BLaER1 (cell line): Measurements from ENCODE around the gene ZNF644.

ENCODE experiments used
- H3K27ac ChIP-seq: shearing (Covaris generic); formaldehyde crosslinking; 2 replicates; pipeline ENCODE4 v1.8.1; 2022
- H3K27me3 ChIP-seq: shearing (Covaris generic); formaldehyde crosslinking; 2 replicates; pipeline ENCODE4 v1.8.1; 2022
- H3K36me3 ChIP-seq: shearing (Covaris generic); formaldehyde crosslinking; 2 replicates; pipeline ENCODE4 v1.8.1; 2022
- H3K4me1 ChIP-seq: shearing (Covaris generic); formaldehyde crosslinking; 2 replicates; pipeline ENCODE4 v1.8.1; 2022
- H3K4me2 ChIP-seq: shearing (Covaris generic); formaldehyde crosslinking; 2 replicates; pipeline ENCODE4 v1.8.1; 2022
- H3K4me3 ChIP-seq: shearing (Covaris generic); formaldehyde crosslinking; 2 replicates; pipeline ENCODE4 v1.8.1; 2022
- H3K9ac ChIP-seq: shearing (Covaris generic); formaldehyde crosslinking; 2 replicates; pipeline ENCODE4 v1.8.1; 2022
- H3K9me3 ChIP-seq: shearing (Covaris generic); formaldehyde crosslinking; 2 replicates; pipeline ENCODE4 v1.8.1; 2022
- H4K20me1 ChIP-seq: shearing (Covaris generic); formaldehyde crosslinking; 2 replicates; pipeline ENCODE4 v1.8.1; 2022
- Cebpa-rat ChIP-seq: shearing (Covaris generic); IDR thresholded peaks from 2 replicates; pipeline ENCODE4 v1.8.1; 2022

The ZNF644 gene

GRCh38 chr1:91024481-91025119 is 2.8 kb upstream of the ZNF644 start:
- H3K27ac ChIP-seq, result no peak overlapping the region
- H3K27me3 ChIP-seq, result no peaks in the 10 kb centered on the region
- peaks cover 21% of the 10 kb centered on the region for H3K4me1 ChIP-seq
- no peak overlapping the region for H3K4me2 ChIP-seq
- H4K20me1 ChIP-seq, result peaks cover 15% of the 10 kb centered on the region; the same call in 1 of the 2 replicates
- H3K9me3 ChIP-seq, result no peaks in the 10 kb centered on the region
- no peaks in the 10 kb centered on the region; the same call in 1 of the 2 replicates for H3K36me3 ChIP-seq
- no peak for TF ChIP-seq Cebpa-rat
- H3K4me3 ChIP-seq, result no peak overlapping the region
- no peak overlapping the region for H3K9ac ChIP-seq

DNA sequence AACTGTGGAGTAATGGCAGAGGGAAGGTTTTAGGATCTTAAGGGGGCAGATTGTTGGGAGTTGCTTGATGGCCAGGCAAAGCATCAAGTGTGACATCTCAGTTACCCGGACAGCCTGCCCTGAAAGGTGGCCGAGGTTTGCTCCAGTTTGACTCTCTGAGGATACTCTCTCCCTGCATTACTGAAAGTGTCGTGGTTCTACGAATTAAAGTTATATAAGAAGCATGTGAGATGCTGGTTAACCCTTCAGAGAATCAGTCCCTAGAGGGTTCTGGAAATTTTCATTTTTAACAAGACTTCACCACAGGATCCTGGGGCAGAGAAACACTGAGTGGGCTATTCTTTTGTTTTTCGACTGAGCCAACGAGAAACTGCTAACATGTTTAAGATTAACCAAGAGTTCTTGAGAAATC is 689 bp upstream of the ZNF644 start:
- Histone ChIP-seq H3K4me1 (peaks cover 31% of the 10 kb centered on the region), H3K4me2 (peak overlapping the region; percentile 72), H4K20me1 (peaks cover 34% of the 10 kb centered on the region), H3K4me3 (peak overlapping the region; percentile 82), H3K36me3 (peaks cover 7% of the 10 kb centered on the region; the same call in 1 of the 2 replicates), H3K27me3 (no peaks in the 10 kb centered on the region), H3K9me3 (no peaks in the 10 kb centered on the region), H3K9ac (peak overlapping the region; percentile 100), H3K27ac (peak overlapping the region; percentile 100)
- no peak for TF ChIP-seq Cebpa-rat

DNA sequence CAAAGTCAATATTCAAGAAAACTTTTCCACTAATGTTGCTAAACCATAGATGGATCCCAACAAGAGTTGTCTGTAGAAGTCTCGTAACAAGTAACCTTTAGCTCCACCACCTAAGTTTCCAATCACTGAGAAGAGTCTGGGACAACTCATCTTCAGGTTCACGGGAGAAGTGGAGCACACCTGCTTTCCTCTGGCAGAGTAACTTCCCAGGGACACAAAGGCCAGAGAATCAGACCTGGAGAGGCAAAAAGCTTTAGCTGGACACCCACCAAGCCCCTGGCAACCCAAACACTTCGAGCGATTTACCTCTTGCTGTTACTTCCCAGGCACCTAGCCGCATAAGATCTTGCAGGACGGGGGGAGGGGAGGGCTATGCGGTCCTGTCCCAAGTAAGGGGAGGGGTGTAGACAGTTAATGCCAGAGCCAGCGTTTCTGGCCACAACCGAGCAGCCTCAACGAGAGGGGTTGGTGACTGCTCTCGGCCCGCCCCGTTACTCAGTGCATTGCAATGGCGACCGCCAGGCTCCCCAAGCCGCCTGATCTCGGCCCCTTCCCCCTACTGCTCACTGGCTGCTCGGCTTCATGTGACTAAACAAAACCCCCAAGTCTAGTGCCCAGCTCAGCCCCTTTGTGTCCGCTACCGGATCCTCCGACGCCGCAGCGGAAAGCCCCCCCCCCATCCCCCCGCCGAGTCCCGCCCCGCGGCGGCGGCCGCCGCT is 709 bp downstream of the ZNF644 start:
- H4K20me1 ChIP-seq, result peaks cover 48% of the 10 kb centered on the region
- peak overlapping the region; percentile 82 for H3K4me3 ChIP-seq
- peaks cover 31% of the 10 kb centered on the region for H3K4me1 ChIP-seq
- peak overlapping the region; percentile 100 for H3K9ac ChIP-seq
- H3K4me2 ChIP-seq, result peak overlapping the region; percentile 72
- H3K27me3 ChIP-seq, result no peaks in the 10 kb centered on the region
- peak overlapping the region; percentile 100 for H3K27ac ChIP-seq
- H3K36me3 ChIP-seq, result peaks cover 21% of the 10 kb centered on the region; the same call in 1 of the 2 replicates
- TF ChIP-seq Cebpa-rat, result no peak
- no peaks in the 10 kb centered on the region for H3K9me3 ChIP-seq

DNA sequence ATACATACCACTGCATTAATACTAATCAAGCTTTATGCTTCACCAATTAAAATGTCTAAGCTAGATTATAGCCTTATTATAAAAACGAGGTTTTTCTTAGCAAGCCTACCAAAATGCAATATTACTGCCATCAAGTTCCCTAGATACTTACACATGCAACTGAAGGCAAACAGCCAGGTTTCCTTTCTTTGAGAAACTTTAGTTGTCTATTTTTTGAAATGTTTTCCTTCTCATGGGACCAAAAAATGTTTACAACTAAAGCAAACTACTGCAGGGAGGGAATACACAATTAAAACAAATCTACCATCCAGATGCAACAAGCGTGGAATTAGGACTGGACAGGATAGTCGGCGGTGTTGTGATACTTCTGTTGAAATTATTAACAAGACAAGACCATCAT is 1.3 kb downstream of the ZNF644 start:
- Histone ChIP-seq H3K36me3 (peaks cover 27% of the 10 kb centered on the region; the same call in 1 of the 2 replicates), H3K27ac (peak overlapping the region; percentile 100; the same call in 1 of the 2 replicates), H3K9ac (peak overlapping the region; percentile 100), H3K4me3 (peak overlapping the region; percentile 82), H3K4me2 (peak overlapping the region; percentile 72), H3K4me1 (peaks cover 31% of the 10 kb centered on the region), H3K9me3 (no peaks in the 10 kb centered on the region), H4K20me1 (peaks cover 54% of the 10 kb centered on the region), H3K27me3 (no peaks in the 10 kb centered on the region)
- no peak for TF ChIP-seq Cebpa-rat

GRCh38 chr1:91018006-91018405 is 3.8 kb downstream of the ZNF644 start:
- H3K4me1 ChIP-seq, result peaks cover 30% of the 10 kb centered on the region
- no peak overlapping the region for H3K27ac ChIP-seq
- H3K36me3 ChIP-seq, result peaks cover 38% of the 10 kb centered on the region; the same call in 1 of the 2 replicates
- no peak for TF ChIP-seq Cebpa-rat
- peaks cover 79% of the 10 kb centered on the region for H4K20me1 ChIP-seq
- H3K27me3 ChIP-seq, result no peaks in the 10 kb centered on the region
- no peaks in the 10 kb centered on the region for H3K9me3 ChIP-seq
- no peak overlapping the region for H3K4me3 ChIP-seq
- H3K4me2 ChIP-seq, result peak overlapping the region; percentile 72; the same call in 1 of the 2 replicates
- no peak overlapping the region for H3K9ac ChIP-seq

- Histone ChIP-seq H4K20me1 (peaks cover 98% of the 10 kb centered on the region), H3K9ac (no peak overlapping the region), H3K4me1 (peaks cover 29% of the 10 kb centered on the region), H3K27me3 (no peaks in the 10 kb centered on the region), H3K36me3 (peaks cover 51% of the 10 kb centered on the region), H3K27ac (no peak overlapping the region), H3K4me3 (no peak overlapping the region), H3K9me3 (peaks cover 8% of the 10 kb centered on the region; the same call in 1 of the 2 replicates), H3K4me2 (no peak overlapping the region)
- TF ChIP-seq Cebpa-rat, result no peak
These were observed 5.9 kb downstream of the ZNF644 start for GRCh38 chr1:91015794-91016550.

DNA sequence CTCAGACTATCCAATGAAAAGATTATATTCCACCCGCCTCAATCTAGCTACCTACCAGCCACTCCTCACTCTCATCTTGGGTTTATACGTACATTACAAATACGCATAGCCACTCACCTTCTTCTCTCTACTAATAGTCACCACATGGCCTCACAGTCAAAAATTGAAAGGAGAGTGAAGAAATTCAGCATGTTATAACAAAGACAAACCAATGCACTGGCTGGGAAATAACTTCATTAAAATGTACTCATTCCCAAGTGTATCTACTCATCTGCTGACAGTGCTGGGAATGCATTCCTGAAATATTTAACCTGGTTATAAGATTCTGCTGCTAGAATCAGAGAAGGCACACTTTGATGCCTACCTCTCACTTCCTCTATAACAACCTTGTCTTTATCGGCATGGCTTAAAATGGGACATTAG is 6.5 kb downstream of the ZNF644 start:
- Histone ChIP-seq H4K20me1 (peaks cover 98% of the 10 kb centered on the region), H3K4me1 (peaks cover 28% of the 10 kb centered on the region), H3K9ac (no peak overlapping the region), H3K4me2 (no peak overlapping the region), H3K27ac (no peak overlapping the region), H3K9me3 (peaks cover 9% of the 10 kb centered on the region; the same call in 1 of the 2 replicates), H3K36me3 (peaks cover 52% of the 10 kb centered on the region), H3K27me3 (no peaks in the 10 kb centered on the region), H3K4me3 (no peak overlapping the region)
- no peak for TF ChIP-seq Cebpa-rat

GRCh38 chr1:91014475-91014874 is 7.4 kb downstream of the ZNF644 start:
- TF ChIP-seq Cebpa-rat, result no peak
- H3K4me2 ChIP-seq, result no peak overlapping the region
- H3K4me3 ChIP-seq, result no peak overlapping the region
- H3K4me1 ChIP-seq, result peaks cover 19% of the 10 kb centered on the region
- no peak overlapping the region for H3K9ac ChIP-seq
- H3K9me3 ChIP-seq, result peaks cover 13% of the 10 kb centered on the region; the same call in 1 of the 2 replicates
- no peak overlapping the region for H3K27ac ChIP-seq
- H3K27me3 ChIP-seq, result no peaks in the 10 kb centered on the region
- peaks cover 98% of the 10 kb centered on the region for H4K20me1 ChIP-seq
- peaks cover 59% of the 10 kb centered on the region for H3K36me3 ChIP-seq

- no peak overlapping the region for H3K4me3 ChIP-seq
- H3K27ac ChIP-seq, result no peak overlapping the region
- no peak overlapping the region for H3K9ac ChIP-seq
- no peaks in the 10 kb centered on the region for H3K27me3 ChIP-seq
- peaks cover 66% of the 10 kb centered on the region for H3K36me3 ChIP-seq
- TF ChIP-seq Cebpa-rat, result no peak
- no peak overlapping the region for H3K4me2 ChIP-seq
- peaks cover 10% of the 10 kb centered on the region; the same call in 1 of the 2 replicates for H3K4me1 ChIP-seq
- H4K20me1 ChIP-seq, result peaks cover 100% of the 10 kb centered on the region
- peaks cover 21% of the 10 kb centered on the region; the same call in 1 of the 2 replicates for H3K9me3 ChIP-seq
These were observed 8.5 kb downstream of the ZNF644 start for GRCh38 chr1:91013302-91013701.
